ENCODE measurements around the gene RPL31. TPM values are rescaled to one million over a fixed set of nuclear protein-coding genes. Genes with fewer than 3 reads are reported as not detected.

The RPL31 gene
- total and polyA plus RNA-seq, 12 donors, result 413 to 4,491 (median 1,112) TPM

- no peak for DNase-seq
- no peak overlapping the region for H3K4me3 ChIP-seq
- no peaks in the 10 kb centered on the region for H3K27me3 ChIP-seq
- no peaks in the 10 kb centered on the region for H3K4me1 ChIP-seq (replicated peaks in 1 of 2)
- no peak overlapping the region for H3K27ac ChIP-seq
- no peaks in the 10 kb centered on the region for H3K9me3 ChIP-seq (replicated peaks in 1 of 3)
- TF ChIP-seq POLR2A (IDR thresholded peaks at IDR 0.05) (no peak), CTCF (IDR thresholded peaks at IDR 0.05) (no peak)
- intact Hi-C loops (cut with DNase I), result loop anchor here in 1 of 2 donors (5.0 kb wide), 1 partner anchor 112 kb away; the partner anchor contains the start of gene TBC1D8
- peaks cover 0 to 17% of the 10 kb centered on the region in 2 donors for H3K36me3 ChIP-seq (replicated peaks in 1 of 2)
- whole genome bisulfite sequencing, 4 donors, result 92 to 99% (median 93%) methylated on average over 13 of the region's 13 CpGs
Observed at GRCh38 chr2:101040072-101040471, 38.0 kb downstream of the RPL31 start.

DNA sequence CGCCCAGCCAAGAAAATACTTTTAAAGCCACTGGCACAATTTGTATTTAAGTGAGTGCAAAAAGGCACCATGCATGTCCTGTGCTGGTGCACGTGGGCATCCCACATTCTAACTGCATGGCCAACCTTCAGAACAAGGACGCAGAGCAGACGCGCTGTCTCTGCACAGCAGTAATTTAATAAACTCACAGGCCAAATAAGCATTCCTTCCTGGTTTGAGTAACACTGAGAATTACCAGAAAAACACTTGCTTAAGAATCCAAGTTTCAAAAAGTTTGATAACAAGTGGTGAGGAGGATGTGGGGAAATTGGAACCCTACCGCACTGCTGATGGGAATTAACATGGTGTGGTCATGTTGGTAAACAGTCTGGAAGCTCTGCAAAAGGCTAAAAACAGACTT lies 38.7 kb downstream of the RPL31 start:
- no peak overlapping the region for H3K4me3 ChIP-seq
- no peaks in the 10 kb centered on the region for H3K27me3 ChIP-seq
- TF ChIP-seq POLR2A (IDR thresholded peaks at IDR 0.05), result no peak
- no peak for TF ChIP-seq CTCF (IDR thresholded peaks at IDR 0.05)
- H3K4me1 ChIP-seq (replicated peaks in 1 of 2), result no peaks in the 10 kb centered on the region
- peaks cover 0 to 17% of the 10 kb centered on the region in 2 donors for H3K36me3 ChIP-seq (replicated peaks in 1 of 2)
- no peak overlapping the region for H3K27ac ChIP-seq
- H3K9me3 ChIP-seq (replicated peaks in 1 of 3), result no peaks in the 10 kb centered on the region
- intact Hi-C loops (cut with DNase I), result loop anchor here in 1 of 2 donors (5.0 kb wide), 1 partner anchor 112 kb away; the partner anchor contains the start of gene TBC1D8
- 83 to 97% (median 89%) methylated on average over 6 of the region's 6 CpGs for WGBS, 4 donors
- DNase-seq, result peak in 1 of 7 donors; percentile 67

DNA sequence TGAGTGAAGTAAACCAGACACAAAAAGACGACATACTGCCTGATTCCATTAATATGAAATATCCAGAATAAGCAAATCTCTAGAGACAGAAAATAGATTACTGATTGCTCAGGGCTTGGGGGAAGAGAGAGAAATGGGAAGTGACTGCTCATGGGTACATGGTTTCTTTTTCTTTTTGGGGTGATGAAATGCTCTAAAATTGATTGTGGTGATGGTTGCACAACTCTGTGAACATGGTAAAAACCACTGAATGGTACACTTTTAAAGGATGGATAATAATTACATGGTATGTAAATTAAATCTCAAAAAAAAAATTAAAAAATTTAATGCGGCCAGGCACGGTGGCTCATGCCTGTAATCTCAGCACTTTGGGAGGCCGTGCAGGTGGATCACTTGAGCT lies 39.3 kb downstream of the RPL31 start:
- H3K4me1 ChIP-seq (replicated peaks in 1 of 2), result no peaks in the 10 kb centered on the region
- intact Hi-C loops (cut with DNase I), result loop anchor here in 1 of 2 donors (5.0 kb wide), 1 partner anchor 111 kb away; the partner anchor contains the start of gene TBC1D8
- no peak for TF ChIP-seq CTCF (IDR thresholded peaks at IDR 0.05)
- TF ChIP-seq POLR2A (IDR thresholded peaks at IDR 0.05), result no peak
- no peak overlapping the region for H3K27ac ChIP-seq
- no peaks in the 10 kb centered on the region for H3K9me3 ChIP-seq (replicated peaks in 1 of 3)
- H3K4me3 ChIP-seq, result no peak overlapping the region
- 70 to 83% (median 76%) methylated on average over 4 of the region's 4 CpGs for WGBS, 4 donors
- H3K27me3 ChIP-seq, result no peaks in the 10 kb centered on the region
- no peak for DNase-seq
- peaks cover 0 to 17% of the 10 kb centered on the region in 2 donors for H3K36me3 ChIP-seq (replicated peaks in 1 of 2)

DNA sequence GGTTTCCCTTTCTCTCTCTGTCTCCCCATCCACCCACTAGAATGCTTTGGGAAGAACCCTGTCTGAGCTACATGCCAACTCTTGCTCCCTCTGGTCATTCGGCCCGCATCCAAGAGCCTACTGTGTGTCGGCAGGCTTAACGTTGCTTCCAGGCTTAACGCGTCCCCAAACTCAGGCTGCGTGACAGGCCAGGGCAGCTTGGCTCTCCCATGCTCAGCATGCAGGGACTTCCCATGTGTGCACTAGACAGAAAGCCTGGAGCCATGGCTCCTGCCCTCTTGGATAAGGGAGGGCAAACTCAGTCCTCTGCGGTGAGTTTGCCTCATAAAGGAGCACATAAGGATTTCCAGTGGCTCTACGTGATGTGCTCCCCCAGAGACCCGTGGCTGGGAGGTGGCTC lies 43.2 kb downstream of the RPL31 start:
- DNase-seq, result no peak
- intact Hi-C loops (cut with DNase I), result no loop called here
- Histone ChIP-seq H3K27ac (no peak overlapping the region), H3K4me3 (no peak overlapping the region), H3K36me3 (replicated peaks in 1 of 2) (no peaks in the 10 kb centered on the region), H3K4me1 (replicated peaks in 1 of 2) (no peaks in the 10 kb centered on the region), H3K27me3 (no peaks in the 10 kb centered on the region), H3K9me3 (replicated peaks in 1 of 3) (no peaks in the 10 kb centered on the region)
- TF ChIP-seq CTCF (IDR thresholded peaks at IDR 0.05) (no peak), POLR2A (IDR thresholded peaks at IDR 0.05) (no peak)
- 94 to 97% (median 95%) methylated on average over 10 of the region's 10 CpGs for WGBS, 4 donors

Data from adrenal gland (tissue), 12 donors.